Astrocyte (in vitro differentiated cells and primary cell): ENCODE measurements around the gene HYOU1. TPM values are rescaled to one million over a fixed set of nuclear protein-coding genes. Genes with fewer than 3 reads are reported as not detected.

Experiments
- DNase-seq: peaks from one replicate; pipeline ENCODE4 v3.0.0-alpha.2; 2010; ENCODE audit warnings: low read depth
- FAIRE-seq: peaks from 2 replicates; lab custom pipeline; 2011; peaks lifted over from hg19 to GRCh38; lab: Jason Lieb, UNC
- H2AFZ ChIP-seq: 2 replicates; pipeline ENCODE4 v1.6.0; 2012; ENCODE audit warnings: low read depth, low read length, inconsistent platforms
- H3K27ac ChIP-seq: 2 replicates; pipeline ENCODE4 v1.5.1; 2011; ENCODE audit warnings: low read depth, low read length, inconsistent platforms
- H3K27me3 ChIP-seq: 2 replicates; pipeline ENCODE4 v1.6.0; 2011; ENCODE audit warnings: low read length, inconsistent platforms; ENCODE audit not compliant: insufficient read depth
- H3K36me3 ChIP-seq: 2 replicates; pipeline ENCODE4 v1.5.1; 2011; ENCODE audit warnings: low read length, inconsistent platforms; ENCODE audit not compliant: insufficient read depth
- H3K4me1 ChIP-seq: 2 replicates; pipeline ENCODE4 v1.5.1; 2011; ENCODE audit warnings: low read length, inconsistent platforms; ENCODE audit not compliant: insufficient read depth
- H3K4me2 ChIP-seq: 2 replicates; pipeline ENCODE4 v1.6.0; 2012; ENCODE audit warnings: low read length, inconsistent platforms
- H3K4me3 ChIP-seq: 2 replicates; pipeline ENCODE4 v1.5.1; 2011; ENCODE audit warnings: low read depth, mild to moderate bottlenecking, low read length, inconsistent platforms; ENCODE audit not compliant: insufficient read depth
- H3K79me2 ChIP-seq: 2 replicates; pipeline ENCODE4 v1.6.0; 2012; ENCODE audit warnings: mild to moderate bottlenecking, low read length, inconsistent platforms; ENCODE audit not compliant: insufficient read depth
- H3K9ac ChIP-seq: 2 replicates; pipeline ENCODE4 v1.6.0; 2012; ENCODE audit warnings: mild to moderate bottlenecking, low read length, inconsistent platforms
- H3K9me3 ChIP-seq: 2 replicates; pipeline ENCODE4 v1.5.1; 2012; ENCODE audit warnings: low read depth, mild to moderate bottlenecking, low read length, inconsistent platforms; ENCODE audit not compliant: insufficient read depth
- H4K20me1 ChIP-seq: 2 replicates; pipeline ENCODE4 v1.6.0; 2012; ENCODE audit warnings: low read length, inconsistent platforms; ENCODE audit not compliant: insufficient read depth
- H3K27ac Mint-ChIP-seq: one replicate; pipeline ENCODE4 v1.8.0; 2021; ENCODE audit warnings: mild to moderate bottlenecking, mixed read lengths; ENCODE audit not compliant: unreplicated experiment
- H3K27me3 Mint-ChIP-seq: one replicate; pipeline ENCODE4 v1.8.0; 2021; ENCODE audit warnings: low read depth, mixed read lengths; ENCODE audit not compliant: unreplicated experiment
- H3K36me3 Mint-ChIP-seq: one replicate; pipeline ENCODE4 v1.8.0; 2021; ENCODE audit warnings: low read depth, mixed read lengths; ENCODE audit not compliant: unreplicated experiment
- H3K4me1 Mint-ChIP-seq: one replicate; pipeline ENCODE4 v1.8.0; 2021; ENCODE audit warnings: low read depth, mixed read lengths; ENCODE audit not compliant: unreplicated experiment
- H3K4me3 Mint-ChIP-seq: one replicate; pipeline ENCODE4 v1.8.0; 2021; ENCODE audit warnings: mild to moderate bottlenecking, moderate library complexity, mixed read lengths; ENCODE audit not compliant: unreplicated experiment
- H3K9me3 Mint-ChIP-seq: one replicate; pipeline ENCODE4 v1.8.0; 2021; ENCODE audit warnings: mild to moderate bottlenecking, mixed read lengths; ENCODE audit not compliant: unreplicated experiment
- EZH2 ChIP-seq: IDR thresholded peaks from 2 replicates; pipeline ENCODE4 v1.6.1; 2012; ENCODE audit warnings: mild to moderate bottlenecking, low read length, inconsistent platforms; ENCODE audit not compliant: insufficient read depth
- total RNA-seq: library from RNA; stranded (reverse); gene quantifications from 2 replicates; pipeline ENCODE4 v1.2.1, GENCODE V29; 2021
- TF ChIP-seq, protein P1 (sequence below): IDR thresholded peaks from 2 replicates; pipeline ENCODE4 v1.5.1; 2011; ENCODE audit warnings: low read depth, mild to moderate bottlenecking, inconsistent platforms, low read length, moderate library complexity; ENCODE audit not compliant: insufficient read depth

The HYOU1 gene
- total RNA-seq, 1 donor from 2014 or later, result 282 TPM

DNA sequence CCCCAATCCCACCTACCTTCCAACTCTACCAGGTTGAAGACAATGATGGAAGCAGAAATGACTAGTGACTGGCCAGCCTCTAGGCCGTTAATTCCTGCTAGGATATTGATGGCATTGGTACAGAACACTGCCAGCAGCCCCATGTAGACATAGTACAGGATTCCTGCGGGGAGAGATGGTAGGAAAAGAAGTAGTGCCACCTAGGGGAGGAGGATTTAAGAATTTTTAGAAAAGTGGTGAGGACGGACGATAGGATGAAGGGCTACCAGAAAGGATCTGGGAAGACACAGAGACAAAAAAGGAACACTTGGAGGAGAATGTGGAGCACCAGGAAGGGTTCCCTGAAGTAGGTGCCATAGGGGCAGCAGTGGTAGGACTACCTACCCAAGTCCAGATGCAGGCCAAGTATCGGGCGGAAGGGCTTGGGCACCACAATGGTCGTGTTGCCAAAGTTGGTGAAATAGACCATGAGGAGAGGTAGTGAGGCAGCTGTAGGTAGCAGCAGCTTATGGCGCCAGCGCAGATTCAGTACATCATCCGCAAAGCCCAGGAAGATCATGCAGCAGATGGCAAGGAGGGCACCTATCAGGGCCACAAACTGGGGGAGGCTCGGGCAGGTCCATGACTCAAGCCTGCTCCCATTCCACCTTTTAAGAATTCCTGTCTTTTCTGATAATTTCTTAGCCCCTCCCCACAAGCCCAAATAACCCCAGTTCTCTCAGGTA lies 43.4 kb upstream of the HYOU1 start:
- H3K36me3 ChIP-seq, result peaks cover 20% of the 10 kb centered on the region
- peaks cover 19% of the 10 kb centered on the region for H3K79me2 ChIP-seq
- Mint-ChIP-seq H3K36me3 (peaks cover 14% of the 10 kb centered on the region), H3K4me1 (peaks cover 11% of the 10 kb centered on the region), H3K4me3 (peak overlapping the region; percentile 93), H3K27me3 (no peaks in the 10 kb centered on the region), H3K27ac (no peak overlapping the region), H3K9me3 (no peaks in the 10 kb centered on the region)
- peak overlapping the region; percentile 25 for H2AFZ ChIP-seq
- TF ChIP-seq EZH2, result no peak
- TF ChIP-seq, protein P1, sequence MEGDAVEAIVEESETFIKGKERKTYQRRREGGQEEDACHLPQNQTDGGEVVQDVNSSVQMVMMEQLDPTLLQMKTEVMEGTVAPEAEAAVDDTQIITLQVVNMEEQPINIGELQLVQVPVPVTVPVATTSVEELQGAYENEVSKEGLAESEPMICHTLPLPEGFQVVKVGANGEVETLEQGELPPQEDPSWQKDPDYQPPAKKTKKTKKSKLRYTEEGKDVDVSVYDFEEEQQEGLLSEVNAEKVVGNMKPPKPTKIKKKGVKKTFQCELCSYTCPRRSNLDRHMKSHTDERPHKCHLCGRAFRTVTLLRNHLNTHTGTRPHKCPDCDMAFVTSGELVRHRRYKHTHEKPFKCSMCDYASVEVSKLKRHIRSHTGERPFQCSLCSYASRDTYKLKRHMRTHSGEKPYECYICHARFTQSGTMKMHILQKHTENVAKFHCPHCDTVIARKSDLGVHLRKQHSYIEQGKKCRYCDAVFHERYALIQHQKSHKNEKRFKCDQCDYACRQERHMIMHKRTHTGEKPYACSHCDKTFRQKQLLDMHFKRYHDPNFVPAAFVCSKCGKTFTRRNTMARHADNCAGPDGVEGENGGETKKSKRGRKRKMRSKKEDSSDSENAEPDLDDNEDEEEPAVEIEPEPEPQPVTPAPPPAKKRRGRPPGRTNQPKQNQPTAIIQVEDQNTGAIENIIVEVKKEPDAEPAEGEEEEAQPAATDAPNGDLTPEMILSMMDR, result peak; percentile 44
- FAIRE-seq (no peak), DNase-seq (peak; percentile 33)
- no peaks in the 10 kb centered on the region for H3K27me3 ChIP-seq
- H3K4me1 ChIP-seq, result peaks cover 15% of the 10 kb centered on the region
- peak overlapping the region; percentile 85 for H3K4me3 ChIP-seq
- H3K9ac ChIP-seq, result peak overlapping the region; percentile 88
- H3K9me3 ChIP-seq, result no peaks in the 10 kb centered on the region
- peak overlapping the region; percentile 82 for H3K4me2 ChIP-seq
- no peak overlapping the region for H3K27ac ChIP-seq
- no peaks in the 10 kb centered on the region for H4K20me1 ChIP-seq

DNA sequence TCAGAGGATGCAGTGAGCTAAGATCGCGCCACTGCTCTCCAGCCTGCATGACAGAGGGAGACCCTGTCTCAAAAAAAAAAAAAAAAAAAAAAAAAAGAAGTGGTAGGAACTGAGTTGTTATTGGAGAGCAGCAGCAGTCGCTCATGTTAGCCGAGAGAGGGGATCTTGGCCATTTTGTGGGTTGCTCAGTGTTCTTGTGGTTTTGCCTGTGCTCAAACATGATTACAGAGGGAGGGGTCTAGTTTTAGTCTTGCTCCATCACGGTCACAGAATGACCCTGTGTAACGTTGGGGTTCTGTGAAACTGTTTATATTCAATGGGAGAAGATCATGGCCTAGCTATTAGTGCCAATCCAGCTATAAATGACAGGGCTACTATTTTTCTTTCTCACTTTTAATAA lies 42.7 kb upstream of the HYOU1 start:
- FAIRE-seq, result no peak
- no peak overlapping the region for H2AFZ ChIP-seq
- H3K4me3 ChIP-seq, result no peak overlapping the region
- peaks cover 11% of the 10 kb centered on the region for H3K4me1 Mint-ChIP-seq
- H3K4me1 ChIP-seq, result peaks cover 15% of the 10 kb centered on the region
- peaks cover 4% of the 10 kb centered on the region for H4K20me1 ChIP-seq
- peak overlapping the region; percentile 82 for H3K4me2 ChIP-seq
- no peak for DNase-seq
- H3K9me3 Mint-ChIP-seq, result no peaks in the 10 kb centered on the region
- H3K27me3 Mint-ChIP-seq, result no peaks in the 10 kb centered on the region
- H3K4me3 Mint-ChIP-seq, result no peak overlapping the region
- TF ChIP-seq, protein P1, result no peak
- TF ChIP-seq EZH2, result no peak
- H3K9ac ChIP-seq, result no peak overlapping the region
- no peak overlapping the region for H3K27ac Mint-ChIP-seq
- peaks cover 20% of the 10 kb centered on the region for H3K36me3 ChIP-seq
- no peaks in the 10 kb centered on the region for H3K9me3 ChIP-seq
- H3K27ac ChIP-seq, result no peak overlapping the region
- H3K27me3 ChIP-seq, result no peaks in the 10 kb centered on the region
- H3K79me2 ChIP-seq, result peaks cover 24% of the 10 kb centered on the region
- peaks cover 14% of the 10 kb centered on the region for H3K36me3 Mint-ChIP-seq
